Posterior vena cava (tissue), 2 donors: ENCODE data around the gene TMSB10. TPM values are rescaled to one million over a fixed set of nuclear protein-coding genes. Genes with fewer than 3 reads are reported as not detected.

Experiments
- total RNA-seq, 2 donors: library from RNA; stranded (reverse); fragmentation: NEBNext Ultra II Directional; extraction: Animal tissue kit (Norgen Biotek cat#: 25700); gene quantifications; one replicate each; pipeline ENCODE4 v1.2.1, GENCODE V29; 2021
- donor health status: DM: yes; HTN: yes; CAD: no.
- donor health status: DM: yes; HTN: yes; CAD: no.

The TMSB10 gene
- total RNA-seq, 2 donors from 2014 or later: 1,249 to 1,274 TPM

Other genes with a start within 250 kb of the TMSB10 start
- 1 to 10 TPM; 1.0 to 2.6 TPM for gene TRABD2A, start 24.6 kb upstream of the TMSB10 start, total RNA-seq
- gene KCMF1, start 65.5 kb downstream of the TMSB10 start, total RNA-seq: 10 to 100 TPM; 56.9 to 73.4 TPM
- 10 to 100 TPM; 23.1 to 25.9 TPM for gene TCF7L1, start 227.7 kb downstream of the TMSB10 start, total RNA-seq